NCI-H2171 (cell line): ENCODE results near the gene STMN1.

Experiments used
- DNase-seq: peaks from one replicate; lab custom pipeline; 2025; lab: John Stamatoyannopoulos, UW

The STMN1 gene

DNA sequence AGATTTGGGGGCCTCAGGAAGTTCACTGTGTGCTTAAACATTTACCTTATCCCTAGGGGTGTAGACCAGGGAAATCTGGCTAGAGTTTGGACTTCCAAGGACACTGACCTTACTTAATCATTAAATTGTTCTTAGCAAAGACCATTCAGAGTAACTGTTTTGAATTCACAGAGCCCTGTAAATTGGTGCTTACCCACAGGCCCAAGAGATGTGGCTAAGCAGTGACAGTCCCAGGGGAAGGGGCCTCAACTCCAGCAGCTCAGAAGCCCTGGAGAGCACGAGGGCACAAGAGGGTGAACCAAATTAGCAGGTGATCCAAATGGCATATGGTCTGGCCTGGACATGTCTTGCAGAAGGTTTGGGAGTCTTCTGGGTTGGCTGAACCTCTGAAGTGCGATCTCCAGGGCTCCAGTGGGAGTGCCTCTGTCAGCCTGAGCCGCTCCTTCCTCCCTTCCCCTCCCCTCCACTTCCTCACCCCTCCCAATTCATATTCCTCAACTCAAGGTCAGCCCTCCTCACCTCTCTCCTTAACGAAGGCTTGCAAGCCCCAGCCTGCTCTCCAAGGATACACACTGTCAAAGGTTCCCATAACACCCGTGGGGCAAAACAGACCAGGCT, 35.0 kb downstream of the STMN1 start:
- DNase-seq = peak; percentile 2

DNA sequence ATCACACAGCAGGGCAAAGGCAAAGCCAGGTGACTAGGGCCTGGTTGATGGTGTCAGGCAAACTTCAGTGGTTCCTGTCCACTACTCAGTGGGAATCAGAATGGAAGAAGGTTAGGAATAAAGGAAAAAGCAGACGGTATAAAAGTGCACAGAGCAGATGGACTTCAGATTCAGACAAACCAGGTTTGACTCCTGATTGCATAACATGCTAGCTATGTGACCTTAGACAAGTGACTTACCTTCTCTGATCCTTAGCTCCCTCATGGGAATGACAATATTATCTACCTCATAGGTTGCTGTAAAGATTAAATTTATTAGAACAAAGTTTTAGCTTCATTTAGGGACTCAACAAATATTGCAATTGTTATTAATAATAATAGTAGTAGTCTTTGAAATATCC, 35.6 kb downstream of the STMN1 start:
- no peak for DNase-seq

DNA sequence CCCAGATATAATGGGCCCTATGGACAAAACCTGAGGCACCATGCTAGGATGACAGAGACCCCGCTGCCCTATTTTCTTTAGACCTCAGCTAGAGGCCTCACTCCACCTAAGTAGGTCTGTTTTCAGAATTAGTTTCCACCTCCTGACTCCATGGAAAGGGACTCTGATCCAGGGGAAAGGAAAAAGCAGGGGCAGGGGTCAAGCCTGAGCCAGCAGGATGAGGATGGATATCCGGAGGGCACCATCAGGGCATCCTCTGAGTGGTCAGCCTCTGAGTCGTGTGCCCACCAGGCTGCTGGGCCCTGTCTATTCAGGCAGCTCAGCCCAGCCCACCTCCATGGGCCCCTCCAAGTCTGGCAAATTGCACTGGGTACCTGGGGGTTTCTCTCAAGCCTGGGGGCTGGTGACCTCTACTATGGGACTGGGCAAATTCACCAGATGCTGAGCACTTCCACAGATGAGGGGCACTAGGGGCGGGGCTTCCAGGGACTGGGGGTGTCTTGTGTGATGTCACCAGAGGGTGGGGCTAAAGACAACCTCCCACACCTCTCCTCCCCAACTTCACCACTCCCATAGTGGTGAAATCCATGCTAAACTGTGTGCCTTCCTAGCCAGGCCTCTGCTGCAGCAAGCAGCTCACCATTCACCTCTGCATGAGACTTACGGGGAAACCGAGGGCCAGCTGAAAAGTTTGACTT, 36.2 kb downstream of the STMN1 start:
- no peak for DNase-seq

DNA sequence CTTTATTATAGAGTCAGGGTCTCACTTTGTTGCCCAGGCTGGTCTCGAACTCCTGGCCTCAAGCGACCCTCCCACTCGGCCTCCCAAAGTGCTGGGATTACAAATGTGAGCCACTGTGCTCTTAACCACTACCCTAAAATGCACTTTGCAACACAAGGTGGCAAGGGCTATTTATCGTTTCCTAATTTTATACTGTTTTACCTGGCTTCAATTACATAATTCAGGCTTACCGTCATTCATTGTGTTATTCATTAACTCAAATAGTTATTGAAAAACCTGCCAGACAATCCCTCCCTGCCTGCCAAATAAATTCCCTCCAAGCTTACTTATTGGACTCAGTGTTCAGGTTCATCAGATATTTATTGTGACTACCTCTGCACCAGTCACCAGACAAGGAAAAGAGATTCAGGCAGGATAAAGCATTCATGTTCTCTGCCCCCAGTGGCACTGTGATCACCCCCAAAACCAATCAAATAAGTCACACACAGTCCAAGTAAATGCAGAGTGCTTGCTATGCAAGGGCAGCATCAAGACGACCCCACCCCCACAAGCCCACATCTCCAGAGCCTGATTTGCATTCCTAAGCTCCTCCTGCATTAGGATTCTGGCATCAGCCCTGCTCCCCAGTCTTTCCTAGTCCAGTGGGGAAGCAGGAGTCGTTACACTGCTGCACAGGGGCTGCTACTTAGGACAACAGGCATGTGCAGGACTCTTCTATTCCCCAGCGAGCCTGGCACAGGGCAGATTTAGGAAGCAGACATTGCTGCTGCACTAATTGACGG, 38.8 kb downstream of the STMN1 start:
- no peak for DNase-seq

DNA sequence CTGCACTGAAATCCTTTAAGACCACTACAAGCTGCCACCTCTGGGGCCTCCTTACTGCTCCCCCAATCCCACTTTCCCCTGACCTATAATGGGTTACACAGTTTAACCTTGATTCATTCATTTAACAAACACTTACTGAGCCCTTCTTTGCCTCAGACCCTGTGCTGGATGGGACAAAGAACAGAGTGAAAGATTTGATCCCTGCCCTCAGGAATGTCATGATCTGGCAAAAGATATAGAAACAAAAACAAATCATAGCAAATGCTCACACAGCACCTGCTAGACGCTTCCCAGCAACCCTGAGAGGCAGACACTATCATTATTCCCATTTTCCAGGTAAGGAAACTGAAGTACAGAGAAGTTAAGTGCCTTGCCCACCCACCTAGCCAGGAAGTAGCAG, 39.9 kb downstream of the STMN1 start:
- DNase-seq = no peak

DNA sequence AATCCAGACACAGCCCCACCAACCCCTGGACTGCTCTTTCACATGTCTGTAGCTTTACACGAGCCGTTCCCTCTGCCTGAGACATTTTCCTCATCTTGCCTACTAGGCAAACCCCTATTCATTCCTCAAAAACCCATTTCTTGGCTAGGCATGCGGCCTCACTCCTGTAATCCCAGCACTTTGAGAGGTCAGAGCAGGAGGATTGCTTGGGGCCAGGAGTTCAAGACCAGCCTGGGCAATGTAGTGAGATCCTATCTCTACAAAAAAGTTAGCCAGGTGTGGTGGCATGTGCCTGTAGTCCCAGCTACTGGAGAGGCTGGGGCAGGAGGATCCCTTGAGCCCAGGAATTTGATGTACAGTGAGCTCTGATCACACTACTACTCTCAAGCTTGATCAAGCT, 41.8 kb downstream of the STMN1 start:
- DNase-seq = no peak

DNA sequence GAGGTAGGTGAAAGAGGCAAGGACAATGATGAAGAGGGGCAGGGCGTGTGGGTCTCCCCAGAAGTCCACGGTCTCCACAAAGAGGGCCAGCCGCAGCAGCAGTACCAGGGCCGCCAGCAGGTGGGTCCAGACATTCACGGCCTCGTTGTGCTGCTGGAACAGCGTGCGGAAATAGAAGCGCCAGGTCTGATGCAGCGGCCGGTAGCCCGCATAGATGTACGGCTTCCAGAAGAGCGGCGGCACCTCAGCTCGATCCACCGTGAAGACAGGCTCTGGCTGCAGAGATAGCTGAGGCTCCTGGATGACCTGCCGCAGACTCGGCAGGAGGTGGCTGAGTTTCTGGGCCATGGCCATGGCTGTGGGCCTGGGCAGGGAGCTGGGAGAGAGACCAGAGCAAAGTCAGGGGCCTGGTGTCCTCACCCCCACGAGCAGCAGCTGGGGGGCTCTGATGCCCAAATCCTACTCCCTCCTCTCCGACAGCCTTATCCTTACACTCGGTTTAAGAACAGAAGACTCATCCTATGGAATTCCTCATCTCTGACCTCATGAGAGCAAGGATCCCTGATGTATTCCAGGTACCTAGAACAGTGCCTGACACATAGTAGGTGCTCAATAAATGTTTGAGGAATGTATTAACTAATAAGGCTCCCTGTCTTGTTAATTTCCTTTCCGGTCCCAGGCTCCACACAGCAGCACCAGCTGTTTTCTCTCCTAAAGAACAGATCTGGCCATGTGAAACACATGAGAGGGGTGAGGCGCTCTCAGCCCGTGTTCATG, 42.5 kb downstream of the STMN1 start:
- DNase-seq = no peak

DNA sequence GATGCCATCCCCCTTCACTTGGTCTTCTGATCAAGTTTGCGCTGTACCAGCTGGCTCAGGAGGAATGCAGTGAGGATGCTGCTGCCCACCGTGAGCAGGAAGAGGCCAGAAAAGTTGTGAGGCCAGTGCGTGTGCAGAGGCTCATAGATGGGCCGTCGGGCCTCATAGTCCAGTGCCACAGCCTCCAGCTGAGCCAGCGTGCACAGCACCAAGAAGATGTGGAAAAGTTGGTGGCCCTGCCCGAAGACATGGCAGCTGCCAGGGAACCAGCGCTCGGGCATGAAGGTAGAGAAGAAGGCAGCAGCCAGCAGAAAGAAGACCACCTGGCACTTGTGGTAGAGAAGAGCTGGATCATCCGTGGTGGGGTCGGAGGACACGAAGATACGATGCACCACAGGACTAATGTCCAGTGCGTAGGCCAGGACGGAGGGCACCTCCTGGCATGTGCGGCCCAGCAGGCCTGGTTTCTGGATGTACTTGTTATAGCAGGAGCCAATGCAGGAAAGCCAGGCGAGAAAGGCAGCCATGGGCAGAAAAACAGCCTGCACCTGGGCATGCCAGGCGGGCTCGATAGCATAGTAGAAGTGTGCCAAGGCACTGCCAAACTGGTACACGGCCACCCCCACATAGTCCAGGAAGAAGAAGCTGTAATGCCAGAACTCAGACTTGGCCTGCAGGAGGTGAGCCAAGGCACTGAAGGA, 43.3 kb downstream of the STMN1 start:
- DNase-seq = no peak

DNA sequence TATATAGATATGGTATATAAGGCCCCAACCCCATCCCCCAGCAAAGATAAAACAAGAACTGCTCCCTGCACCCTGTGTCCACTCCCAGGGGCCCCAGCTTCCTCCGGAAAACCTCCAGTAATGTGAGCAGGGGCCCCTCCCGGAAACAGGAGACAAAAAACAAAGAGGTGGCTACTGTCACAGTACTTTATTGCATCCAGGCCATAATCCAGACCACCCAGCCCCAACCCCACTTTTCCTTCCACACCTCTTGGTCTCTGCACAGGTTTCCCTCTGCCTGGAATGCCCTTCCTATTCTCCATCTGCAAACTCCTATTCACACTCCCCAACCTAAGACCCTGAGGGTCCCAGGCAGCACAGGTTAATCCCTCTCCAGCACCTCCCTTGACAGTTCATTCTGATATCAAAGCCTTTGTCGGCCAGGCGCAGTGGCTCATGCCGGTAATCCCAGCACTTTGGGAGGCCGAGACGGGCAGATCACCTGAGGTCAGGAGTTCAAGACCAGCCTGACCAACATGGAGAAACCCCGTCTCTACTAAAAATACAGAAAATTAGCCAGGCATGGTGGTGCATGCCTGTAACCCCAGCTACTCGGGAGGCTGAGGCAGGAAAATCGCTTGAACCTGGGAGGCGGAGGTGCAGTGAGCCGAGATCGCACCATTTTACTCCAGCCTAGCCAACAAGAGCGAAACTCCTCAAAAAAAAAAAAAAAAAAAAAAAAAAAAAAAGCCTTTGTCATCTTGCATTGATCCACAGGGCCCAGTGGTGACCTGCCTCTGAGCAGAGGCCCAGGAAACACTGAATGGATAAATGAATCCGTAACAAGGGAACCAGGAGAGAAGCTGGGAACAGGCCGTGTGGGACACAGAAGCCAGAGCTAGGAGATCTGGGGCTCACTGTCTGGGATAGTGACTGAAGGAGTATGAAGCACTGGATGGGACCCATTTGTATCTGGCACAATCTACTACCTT, 44.6 kb downstream of the STMN1 start:
- no peak for DNase-seq

DNA sequence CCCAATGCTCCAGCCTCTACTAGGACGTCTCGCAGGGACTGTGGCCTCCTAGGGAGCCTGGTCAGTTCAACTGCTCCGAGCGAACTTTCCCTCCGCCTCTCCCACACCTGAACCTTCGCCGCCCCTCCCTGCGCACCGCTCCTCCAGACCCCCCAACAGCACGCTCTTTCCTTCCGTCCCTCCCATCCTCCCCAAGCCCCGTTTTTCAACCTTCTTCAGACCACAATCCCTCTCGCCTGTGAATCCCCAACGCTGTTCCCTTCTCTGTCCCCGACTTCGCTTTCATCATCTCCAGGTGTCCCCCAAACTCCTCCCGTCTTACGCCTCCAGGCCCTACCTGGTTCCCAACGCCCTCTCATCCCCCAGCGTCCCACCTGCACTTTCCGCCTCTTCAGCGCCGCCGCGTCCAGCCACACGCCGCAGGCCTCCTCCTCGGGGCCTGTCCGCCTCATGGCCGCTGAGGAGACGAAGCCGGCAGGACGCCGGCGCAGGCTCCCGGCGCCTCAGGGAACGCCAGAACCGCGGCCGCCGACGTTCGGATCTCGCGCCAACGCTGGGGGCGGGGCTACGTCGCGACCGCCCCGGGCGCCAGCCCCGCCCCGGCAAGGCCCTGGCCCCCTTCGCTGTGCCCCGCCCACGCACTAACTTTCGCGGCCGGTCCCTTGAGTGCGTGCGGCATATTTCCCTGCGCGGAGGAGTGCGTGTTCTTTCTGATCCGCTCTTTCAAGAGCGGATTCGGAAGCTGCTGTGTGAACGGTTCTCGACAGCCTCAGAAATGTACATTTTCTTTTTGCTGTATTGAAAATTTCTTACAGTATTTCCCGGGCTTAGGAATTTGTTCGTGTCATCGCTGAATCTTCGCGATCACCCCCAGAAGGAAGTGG, 47.1 kb downstream of the STMN1 start, which contains the start of gene AUNIP:
Gene AUNIP, minus strand, starts transcription at position 552 of the 884 bp plus-strand sequence. Its CDS starts 100 bp downstream, at position 452.
- DNase-seq = peak; percentile 84

DNA sequence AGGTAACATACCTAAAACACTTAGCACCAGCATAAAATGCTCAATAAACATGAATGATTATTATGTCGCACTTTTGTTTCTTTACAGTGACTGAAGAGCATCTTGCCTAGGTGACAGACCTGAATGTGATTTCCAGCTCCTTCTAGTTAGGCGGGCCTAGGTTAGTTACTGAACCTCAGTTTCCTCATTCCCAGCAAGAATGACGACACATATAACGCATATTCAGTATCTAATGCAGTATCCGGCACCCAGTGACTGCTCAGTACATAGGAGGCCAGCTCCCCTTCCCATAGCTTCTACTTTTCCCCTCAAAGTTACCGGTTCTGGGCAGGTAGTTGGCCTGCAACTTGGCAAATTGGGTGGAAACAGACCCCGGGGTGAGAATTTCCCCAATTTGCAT, 47.7 kb downstream of the STMN1 start:
- no peak for DNase-seq

DNA sequence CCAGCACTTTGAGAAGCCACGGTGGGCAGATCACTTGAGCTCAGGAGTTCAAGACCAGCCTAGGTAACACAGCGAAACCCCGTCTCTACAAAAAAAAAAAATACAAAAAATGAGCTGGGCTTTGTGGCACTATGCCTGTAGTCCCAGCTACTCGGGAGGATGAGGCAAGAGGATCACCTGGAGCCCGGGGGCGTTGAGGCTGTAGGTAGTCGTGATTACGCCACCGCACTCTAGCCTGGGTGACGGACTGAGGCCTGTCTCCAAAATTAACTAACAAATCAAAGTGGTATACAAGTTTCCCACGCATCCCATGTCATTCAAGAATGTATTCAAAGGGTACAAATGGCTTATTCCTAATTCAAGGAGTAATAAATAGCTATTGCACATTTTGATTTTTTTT, 49.4 kb downstream of the STMN1 start:
- DNase-seq = no peak

DNA sequence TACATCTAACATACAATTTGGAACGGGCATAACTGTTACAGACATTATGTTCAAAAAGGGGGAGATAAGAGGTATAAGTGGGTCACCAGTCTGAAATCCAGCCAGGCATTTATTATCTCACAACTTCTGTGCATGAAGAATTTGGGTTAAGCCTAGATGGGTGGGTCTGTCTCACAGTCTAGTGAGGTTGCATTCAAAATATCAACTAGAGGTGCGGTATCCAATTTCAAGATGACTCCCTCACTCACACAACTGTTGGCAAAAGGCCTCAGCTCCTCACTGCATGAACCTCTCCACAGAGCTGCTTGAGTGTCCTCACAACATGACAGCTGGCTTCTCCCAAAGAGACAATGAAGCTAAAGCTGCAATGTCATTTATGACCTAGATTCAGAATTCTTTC, 51.7 kb downstream of the STMN1 start:
- DNase-seq = peak; percentile 69
